GM23338 (cell line): ENCODE measurements around the gene ROR1.

Experiments used
- CREB1 ChIP-seq: fragments of 250-450 bp; sonication (Bioruptor Pico); IDR thresholded peaks from 2 replicates; pipeline ENCODE4 v1.5.0; 2020; ENCODE audit warnings: low read depth, mild to moderate bottlenecking, moderate library complexity
- CTCF ChIP-seq, 2 experiments: fragments of 200-600 bp in 1 of 2; sonication (generic) in 1 of 2; conservative IDR thresholded peaks; 2 replicates each; pipeline versions ENCODE4 v1.5.1 to v1.6.1; 2016 to 2017; ENCODE audit warnings: antibody characterized with exemption in 2 of 2, low read depth in 2 of 2, mild to moderate bottlenecking in 2 of 2, moderate library complexity in 1 of 2
- ETS1 ChIP-seq: IDR thresholded peaks from 2 replicates; pipeline ENCODE4 v1.6.1; 2016; ENCODE audit warnings: antibody characterized with exemption
- EZH2 ChIP-seq: fragments of 200-600 bp; sonication (generic); IDR thresholded peaks from one replicate; pipeline ENCODE4 v1.8.0; 2017; ENCODE audit warnings: antibody characterized with exemption, mild to moderate bottlenecking, low read depth; ENCODE audit not compliant: unreplicated experiment
- EZH2phosphoT487 ChIP-seq: fragments of 200-600 bp; sonication (generic); IDR thresholded peaks from one replicate; pipeline ENCODE4 v1.8.1; 2018; ENCODE audit warnings: antibody characterized with exemption; ENCODE audit not compliant: unreplicated experiment
- JUNB ChIP-seq: IDR thresholded peaks from one replicate; pipeline ENCODE4 v1.6.1; 2016; ENCODE audit warnings: antibody characterized with exemption; ENCODE audit not compliant: unreplicated experiment
- NANOG ChIP-seq: IDR thresholded peaks from 2 replicates; pipeline ENCODE4 v1.6.1; 2016; ENCODE audit warnings: antibody characterized with exemption, borderline replicate concordance
- POLR2AphosphoS5 ChIP-seq: IDR thresholded peaks from 2 replicates; pipeline ENCODE4 v1.6.1; 2016; ENCODE audit warnings: antibody characterized with exemption, low read depth
- STAT1 ChIP-seq: IDR thresholded peaks from one replicate; pipeline ENCODE4 v1.6.1; 2016; ENCODE audit warnings: antibody characterized with exemption; ENCODE audit not compliant: unreplicated experiment
- ZNF114 ChIP-seq: fragments of 250-450 bp; sonication (Bioruptor Pico); IDR thresholded peaks from 2 replicates; pipeline ENCODE4 v1.5.0; 2020; ENCODE audit warnings: mild to moderate bottlenecking, moderate library complexity
- ZNF331 ChIP-seq: fragments of 250-450 bp; sonication (Bioruptor Pico); IDR thresholded peaks from 2 replicates; pipeline ENCODE4 v1.5.0; 2020; ENCODE audit warnings: low read depth, mild to moderate bottlenecking, moderate library complexity
- TF ChIP-seq, protein P1 (sequence below): IDR thresholded peaks from one replicate; pipeline ENCODE4 v1.6.1; 2018; ENCODE audit warnings: antibody characterized with exemption; ENCODE audit not compliant: unreplicated experiment
- TF ChIP-seq, protein P2 (sequence below): fragments of 250-450 bp; sonication (Bioruptor Pico); IDR thresholded peaks from 2 replicates; pipeline ENCODE4 v1.5.0; 2020; ENCODE audit warnings: mild to moderate bottlenecking, moderate library complexity

DNA sequence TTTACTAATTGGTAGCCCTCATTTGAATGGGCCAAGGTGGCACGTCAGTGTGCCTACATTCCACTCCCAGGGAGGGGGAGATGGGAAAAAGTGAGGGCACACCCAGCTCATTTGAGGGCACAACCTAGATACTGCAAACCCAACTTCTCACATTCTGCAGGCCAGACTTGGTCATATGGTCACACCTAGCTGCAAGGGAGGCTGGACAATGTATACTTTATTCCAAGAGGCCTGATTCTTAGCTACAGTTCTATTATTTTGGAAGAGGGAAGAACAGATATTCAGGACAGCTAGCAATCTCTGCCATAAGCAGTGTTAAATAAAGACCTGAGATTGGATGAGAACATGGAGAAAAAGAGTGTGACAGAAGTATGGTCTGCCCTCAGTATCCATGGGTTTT, 180.4 kb downstream of the ROR1 start:
- TF ChIP-seq CTCF (conservative IDR thresholded peaks at IDR 0.05; ENCODE audit: low read depth in 2 of 2): no peak
- TF ChIP-seq, protein P1, sequence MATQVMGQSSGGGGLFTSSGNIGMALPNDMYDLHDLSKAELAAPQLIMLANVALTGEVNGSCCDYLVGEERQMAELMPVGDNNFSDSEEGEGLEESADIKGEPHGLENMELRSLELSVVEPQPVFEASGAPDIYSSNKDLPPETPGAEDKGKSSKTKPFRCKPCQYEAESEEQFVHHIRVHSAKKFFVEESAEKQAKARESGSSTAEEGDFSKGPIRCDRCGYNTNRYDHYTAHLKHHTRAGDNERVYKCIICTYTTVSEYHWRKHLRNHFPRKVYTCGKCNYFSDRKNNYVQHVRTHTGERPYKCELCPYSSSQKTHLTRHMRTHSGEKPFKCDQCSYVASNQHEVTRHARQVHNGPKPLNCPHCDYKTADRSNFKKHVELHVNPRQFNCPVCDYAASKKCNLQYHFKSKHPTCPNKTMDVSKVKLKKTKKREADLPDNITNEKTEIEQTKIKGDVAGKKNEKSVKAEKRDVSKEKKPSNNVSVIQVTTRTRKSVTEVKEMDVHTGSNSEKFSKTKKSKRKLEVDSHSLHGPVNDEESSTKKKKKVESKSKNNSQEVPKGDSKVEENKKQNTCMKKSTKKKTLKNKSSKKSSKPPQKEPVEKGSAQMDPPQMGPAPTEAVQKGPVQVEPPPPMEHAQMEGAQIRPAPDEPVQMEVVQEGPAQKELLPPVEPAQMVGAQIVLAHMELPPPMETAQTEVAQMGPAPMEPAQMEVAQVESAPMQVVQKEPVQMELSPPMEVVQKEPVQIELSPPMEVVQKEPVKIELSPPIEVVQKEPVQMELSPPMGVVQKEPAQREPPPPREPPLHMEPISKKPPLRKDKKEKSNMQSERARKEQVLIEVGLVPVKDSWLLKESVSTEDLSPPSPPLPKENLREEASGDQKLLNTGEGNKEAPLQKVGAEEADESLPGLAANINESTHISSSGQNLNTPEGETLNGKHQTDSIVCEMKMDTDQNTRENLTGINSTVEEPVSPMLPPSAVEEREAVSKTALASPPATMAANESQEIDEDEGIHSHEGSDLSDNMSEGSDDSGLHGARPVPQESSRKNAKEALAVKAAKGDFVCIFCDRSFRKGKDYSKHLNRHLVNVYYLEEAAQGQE: no peak
- TF ChIP-seq EZH2: no peak
- no peak for TF ChIP-seq POLR2AphosphoS5
- TF ChIP-seq CREB1 (CRISPR knock-in tag): no peak
- no peak for TF ChIP-seq EZH2phosphoT487
- TF ChIP-seq, protein P2, sequence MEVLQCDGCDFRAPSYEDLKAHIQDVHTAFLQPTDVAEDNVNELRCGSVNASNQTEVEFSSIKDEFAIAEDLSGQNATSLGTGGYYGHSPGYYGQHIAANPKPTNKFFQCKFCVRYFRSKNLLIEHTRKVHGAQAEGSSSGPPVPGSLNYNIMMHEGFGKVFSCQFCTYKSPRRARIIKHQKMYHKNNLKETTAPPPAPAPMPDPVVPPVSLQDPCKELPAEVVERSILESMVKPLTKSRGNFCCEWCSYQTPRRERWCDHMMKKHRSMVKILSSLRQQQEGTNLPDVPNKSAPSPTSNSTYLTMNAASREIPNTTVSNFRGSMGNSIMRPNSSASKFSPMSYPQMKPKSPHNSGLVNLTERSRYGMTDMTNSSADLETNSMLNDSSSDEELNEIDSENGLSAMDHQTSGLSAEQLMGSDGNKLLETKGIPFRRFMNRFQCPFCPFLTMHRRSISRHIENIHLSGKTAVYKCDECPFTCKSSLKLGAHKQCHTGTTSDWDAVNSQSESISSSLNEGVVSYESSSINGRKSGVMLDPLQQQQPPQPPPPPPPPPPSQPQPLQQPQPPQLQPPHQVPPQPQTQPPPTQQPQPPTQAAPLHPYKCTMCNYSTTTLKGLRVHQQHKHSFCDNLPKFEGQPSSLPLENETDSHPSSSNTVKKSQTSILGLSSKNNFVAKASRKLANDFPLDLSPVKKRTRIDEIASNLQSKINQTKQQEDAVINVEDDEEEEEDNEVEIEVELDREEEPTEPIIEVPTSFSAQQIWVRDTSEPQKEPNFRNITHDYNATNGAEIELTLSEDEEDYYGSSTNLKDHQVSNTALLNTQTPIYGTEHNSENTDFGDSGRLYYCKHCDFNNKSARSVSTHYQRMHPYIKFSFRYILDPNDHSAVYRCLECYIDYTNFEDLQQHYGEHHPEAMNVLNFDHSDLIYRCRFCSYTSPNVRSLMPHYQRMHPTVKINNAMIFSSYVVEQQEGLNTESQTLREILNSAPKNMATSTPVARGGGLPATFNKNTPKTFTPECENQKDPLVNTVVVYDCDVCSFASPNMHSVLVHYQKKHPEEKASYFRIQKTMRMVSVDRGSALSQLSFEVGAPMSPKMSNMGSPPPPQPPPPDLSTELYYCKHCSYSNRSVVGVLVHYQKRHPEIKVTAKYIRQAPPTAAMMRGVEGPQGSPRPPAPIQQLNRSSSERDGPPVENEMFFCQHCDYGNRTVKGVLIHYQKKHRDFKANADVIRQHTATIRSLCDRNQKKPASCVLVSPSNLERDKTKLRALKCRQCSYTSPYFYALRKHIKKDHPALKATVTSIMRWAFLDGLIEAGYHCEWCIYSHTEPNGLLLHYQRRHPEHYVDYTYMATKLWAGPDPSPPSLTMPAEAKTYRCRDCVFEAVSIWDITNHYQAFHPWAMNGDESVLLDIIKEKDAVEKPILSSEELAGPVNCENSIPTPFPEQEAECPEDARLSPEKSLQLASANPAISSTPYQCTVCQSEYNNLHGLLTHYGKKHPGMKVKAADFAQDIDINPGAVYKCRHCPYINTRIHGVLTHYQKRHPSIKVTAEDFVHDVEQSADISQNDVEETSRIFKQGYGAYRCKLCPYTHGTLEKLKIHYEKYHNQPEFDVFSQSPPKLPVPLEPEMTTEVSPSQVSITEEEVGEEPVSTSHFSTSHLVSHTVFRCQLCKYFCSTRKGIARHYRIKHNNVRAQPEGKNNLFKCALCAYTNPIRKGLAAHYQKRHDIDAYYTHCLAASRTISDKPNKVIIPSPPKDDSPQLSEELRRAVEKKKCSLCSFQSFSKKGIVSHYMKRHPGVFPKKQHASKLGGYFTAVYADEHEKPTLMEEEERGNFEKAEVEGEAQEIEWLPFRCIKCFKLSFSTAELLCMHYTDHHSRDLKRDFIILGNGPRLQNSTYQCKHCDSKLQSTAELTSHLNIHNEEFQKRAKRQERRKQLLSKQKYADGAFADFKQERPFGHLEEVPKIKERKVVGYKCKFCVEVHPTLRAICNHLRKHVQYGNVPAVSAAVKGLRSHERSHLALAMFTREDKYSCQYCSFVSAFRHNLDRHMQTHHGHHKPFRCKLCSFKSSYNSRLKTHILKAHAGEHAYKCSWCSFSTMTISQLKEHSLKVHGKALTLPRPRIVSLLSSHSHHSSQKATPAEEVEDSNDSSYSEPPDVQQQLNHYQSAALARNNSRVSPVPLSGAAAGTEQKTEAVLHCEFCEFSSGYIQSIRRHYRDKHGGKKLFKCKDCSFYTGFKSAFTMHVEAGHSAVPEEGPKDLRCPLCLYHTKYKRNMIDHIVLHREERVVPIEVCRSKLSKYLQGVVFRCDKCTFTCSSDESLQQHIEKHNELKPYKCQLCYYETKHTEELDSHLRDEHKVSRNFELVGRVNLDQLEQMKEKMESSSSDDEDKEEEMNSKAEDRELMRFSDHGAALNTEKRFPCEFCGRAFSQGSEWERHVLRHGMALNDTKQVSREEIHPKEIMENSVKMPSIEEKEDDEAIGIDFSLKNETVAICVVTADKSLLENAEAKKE: no peak
- TF ChIP-seq JUNB: no peak
- TF ChIP-seq ETS1: no peak
- TF ChIP-seq ZNF331 (CRISPR knock-in tag): no peak
- no peak for TF ChIP-seq STAT1
- TF ChIP-seq NANOG: no peak
- no peak for TF ChIP-seq ZNF114 (CRISPR knock-in tag)
